ENCODE results near the gene GPR22.

The GPR22 gene

GRCh38 chr7:107469929-107470328 lies at the start of gene GPR22:
Gene GPR22 (plus strand): TSS chr7:107470057. CDS start chr7:107474061, 4,004 bp downstream.
- DNase-seq = no peak

GRCh38 chr7:107427462-107427861 lies 42.4 kb upstream of the GPR22 start:
- DNase-seq = no peak

GRCh38 chr7:107428642-107429041 lies 41.2 kb upstream of the GPR22 start:
- DNase-seq = no peak

- DNase-seq = no peak
These were observed 39.8 kb upstream of the GPR22 start for GRCh38 chr7:107430057-107430456.

GRCh38 chr7:107432261-107432660 lies 37.6 kb upstream of the GPR22 start:
- DNase-seq = no peak

- DNase-seq = no peak
These were observed 34.1 kb upstream of the GPR22 start for GRCh38 chr7:107435749-107436148.

GRCh38 chr7:107439025-107439424 lies 30.8 kb upstream of the GPR22 start:
- no peak for DNase-seq

GRCh38 chr7:107441581-107442422 lies 28.1 kb upstream of the GPR22 start:
- DNase-seq = no peak

- no peak for DNase-seq
These were observed 27.2 kb upstream of the GPR22 start for GRCh38 chr7:107442678-107443077.

- no peak for DNase-seq
These were observed 23.3 kb upstream of the GPR22 start for GRCh38 chr7:107446531-107446930.

- no peak for DNase-seq
These were observed 22.9 kb upstream of the GPR22 start for GRCh38 chr7:107446988-107447387.

- no peak for DNase-seq
These were observed 18.9 kb upstream of the GPR22 start for GRCh38 chr7:107450970-107451369.

- DNase-seq = no peak
These were observed 16.5 kb upstream of the GPR22 start for GRCh38 chr7:107453388-107453787.

GRCh38 chr7:107461938-107462533 lies 7.8 kb upstream of the GPR22 start:
- no peak for DNase-seq

- DNase-seq = peak; percentile 59
These were observed 6.4 kb upstream of the GPR22 start for GRCh38 chr7:107463139-107464078.

GRCh38 chr7:107464666-107465226 lies 5.1 kb upstream of the GPR22 start:
- no peak for DNase-seq

GRCh38 chr7:107467972-107468371 lies 1.9 kb upstream of the GPR22 start:
- DNase-seq = no peak

GRCh38 chr7:107468824-107469223 lies 1.0 kb upstream of the GPR22 start:
- no peak for DNase-seq

- no peak for DNase-seq
These were observed 1.6 kb downstream of the GPR22 start for GRCh38 chr7:107471292-107472070.

- DNase-seq = no peak
These were observed 2.3 kb downstream of the GPR22 start for GRCh38 chr7:107472116-107472515.

- no peak for DNase-seq
These were observed 4.3 kb downstream of the GPR22 start for GRCh38 chr7:107474104-107474521.

GRCh38 chr7:107479303-107479702 lies 9.4 kb downstream of the GPR22 start:
- DNase-seq = no peak

All from NCI-H1694 (cell line).